Right lobe of liver (tissue), 4 donors: Measurements from ENCODE around the gene NOS2.
"Not testable (repeated sequence)": the region's sequence is repeated elsewhere in the genome, so short reads cannot be mapped to it uniquely, and the experiment has no call there.

Experiments
- POLR2A ChIP-seq: fragments of 450-650 bp; IDR thresholded peaks from one replicate; pipeline ENCODE4 v1.6.1; 2017; ENCODE audit warnings: antibody characterized with exemption, mild to moderate bottlenecking
- TF ChIP-seq, protein P1 (sequence below), 4 donors: fragments of 200-600 bp in 3 of 4; fragments of 450-650 bp in 1 of 4; IDR thresholded peaks; one replicate each; pipeline versions ENCODE4 v1.5.1 to v1.8.0; 2016 to 2022; ENCODE audit warnings: antibody characterized with exemption in 4 of 4, mild to moderate bottlenecking in 2 of 4
- donor health status: DM: no; HTN: no; CAD: no.
- donor health status: DM: no; HTN: no; CAD: no.
- donor health status: DM: no; HTN: yes; CAD: no.

GRCh38 chr17:27839571-27840405, 39.5 kb upstream of the NOS2 start:
- not testable (repeated sequence) for TF ChIP-seq POLR2A
- TF ChIP-seq, protein P1, sequence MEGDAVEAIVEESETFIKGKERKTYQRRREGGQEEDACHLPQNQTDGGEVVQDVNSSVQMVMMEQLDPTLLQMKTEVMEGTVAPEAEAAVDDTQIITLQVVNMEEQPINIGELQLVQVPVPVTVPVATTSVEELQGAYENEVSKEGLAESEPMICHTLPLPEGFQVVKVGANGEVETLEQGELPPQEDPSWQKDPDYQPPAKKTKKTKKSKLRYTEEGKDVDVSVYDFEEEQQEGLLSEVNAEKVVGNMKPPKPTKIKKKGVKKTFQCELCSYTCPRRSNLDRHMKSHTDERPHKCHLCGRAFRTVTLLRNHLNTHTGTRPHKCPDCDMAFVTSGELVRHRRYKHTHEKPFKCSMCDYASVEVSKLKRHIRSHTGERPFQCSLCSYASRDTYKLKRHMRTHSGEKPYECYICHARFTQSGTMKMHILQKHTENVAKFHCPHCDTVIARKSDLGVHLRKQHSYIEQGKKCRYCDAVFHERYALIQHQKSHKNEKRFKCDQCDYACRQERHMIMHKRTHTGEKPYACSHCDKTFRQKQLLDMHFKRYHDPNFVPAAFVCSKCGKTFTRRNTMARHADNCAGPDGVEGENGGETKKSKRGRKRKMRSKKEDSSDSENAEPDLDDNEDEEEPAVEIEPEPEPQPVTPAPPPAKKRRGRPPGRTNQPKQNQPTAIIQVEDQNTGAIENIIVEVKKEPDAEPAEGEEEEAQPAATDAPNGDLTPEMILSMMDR (IDR thresholded peaks at IDR 0.05), result not testable (repeated sequence)
